ENCODE data around the gene CERS6. TPM values are rescaled to one million over a fixed set of nuclear protein-coding genes. Genes with fewer than 3 reads are reported as not detected.

CERS6 gene
- total RNA-seq, 4 donors from 2014 or later = 46.6 to 67.7 (median 53.6) TPM

- no peak overlapping the region for H3K4me3 ChIP-seq
- intact Hi-C loops (cut with DNase I) = loop anchor here (5.0 to 10.0 kb wide), 3 partner anchors 59 to 106 kb away; partner anchors contain the start of gene CERS6
- H3K4me1 ChIP-seq = peaks cover 87 to 98% (median 97%) of the 10 kb centered on the region in 4 donors
- DNase-seq (ENCODE audit: extremely low spot score) = no peak
- H3K36me3 ChIP-seq = no peaks in the 10 kb centered on the region
- no peaks in the 10 kb centered on the region for H3K27me3 ChIP-seq
- 54% methylated on average over 1 of the region's 1 CpG for WGBS
- H3K27ac ChIP-seq (replicated peaks in 1 of 4) = peak overlapping the region; percentile 72 to 81 (median 75)
- TF ChIP-seq POLR2AphosphoS5 (IDR thresholded peaks at IDR 0.05) = no peak
- TF ChIP-seq, protein P1, sequence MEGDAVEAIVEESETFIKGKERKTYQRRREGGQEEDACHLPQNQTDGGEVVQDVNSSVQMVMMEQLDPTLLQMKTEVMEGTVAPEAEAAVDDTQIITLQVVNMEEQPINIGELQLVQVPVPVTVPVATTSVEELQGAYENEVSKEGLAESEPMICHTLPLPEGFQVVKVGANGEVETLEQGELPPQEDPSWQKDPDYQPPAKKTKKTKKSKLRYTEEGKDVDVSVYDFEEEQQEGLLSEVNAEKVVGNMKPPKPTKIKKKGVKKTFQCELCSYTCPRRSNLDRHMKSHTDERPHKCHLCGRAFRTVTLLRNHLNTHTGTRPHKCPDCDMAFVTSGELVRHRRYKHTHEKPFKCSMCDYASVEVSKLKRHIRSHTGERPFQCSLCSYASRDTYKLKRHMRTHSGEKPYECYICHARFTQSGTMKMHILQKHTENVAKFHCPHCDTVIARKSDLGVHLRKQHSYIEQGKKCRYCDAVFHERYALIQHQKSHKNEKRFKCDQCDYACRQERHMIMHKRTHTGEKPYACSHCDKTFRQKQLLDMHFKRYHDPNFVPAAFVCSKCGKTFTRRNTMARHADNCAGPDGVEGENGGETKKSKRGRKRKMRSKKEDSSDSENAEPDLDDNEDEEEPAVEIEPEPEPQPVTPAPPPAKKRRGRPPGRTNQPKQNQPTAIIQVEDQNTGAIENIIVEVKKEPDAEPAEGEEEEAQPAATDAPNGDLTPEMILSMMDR (IDR thresholded peaks at IDR 0.05) = no peak
- no peak for TF ChIP-seq EP300 (IDR thresholded peaks at IDR 0.05)
- TF ChIP-seq POLR2A (IDR thresholded peaks at IDR 0.05; ENCODE audit: low read depth) = no peak
- no peaks in the 10 kb centered on the region for H3K9me3 ChIP-seq
Measured at GRCh38 chr2:168525716-168526446, 69.8 kb downstream of the CERS6 start.

- Histone ChIP-seq H3K27me3 (no peaks in the 10 kb centered on the region), H3K4me3 (no peak overlapping the region), H3K36me3 (no peaks in the 10 kb centered on the region), H3K4me1 (peaks cover 87 to 98% (median 97%) of the 10 kb centered on the region in 4 donors), H3K9me3 (no peaks in the 10 kb centered on the region), H3K27ac (replicated peaks in 1 of 4) (peak overlapping the region; percentile 72 to 81 (median 75))
- TF ChIP-seq, protein P1 (IDR thresholded peaks at IDR 0.05) = no peak
- TF ChIP-seq EP300 (IDR thresholded peaks at IDR 0.05) (peak; percentile 76), POLR2AphosphoS5 (IDR thresholded peaks at IDR 0.05) (peak; percentile 73 to 82)
- no peak for DNase-seq (ENCODE audit: extremely low spot score)
- intact Hi-C loops (cut with DNase I) = loop anchor here (5.0 to 10.0 kb wide), 3 partner anchors 58 to 106 kb away; partner anchors contain the start of gene CERS6
- 31% methylated on average over 3 of the region's 3 CpGs for WGBS
Measured at GRCh38 chr2:168526641-168527040, 70.6 kb downstream of the CERS6 start.

- Histone ChIP-seq H3K27me3 (no peaks in the 10 kb centered on the region), H3K4me3 (no peak overlapping the region), H3K9me3 (no peaks in the 10 kb centered on the region), H3K4me1 (peaks cover 78 to 94% (median 88%) of the 10 kb centered on the region in 4 donors), H3K36me3 (no peaks in the 10 kb centered on the region), H3K27ac (replicated peaks in 1 of 4) (peak overlapping the region; percentile 29 to 81 (median 74))
- DNase-seq (ENCODE audit: extremely low spot score) = no peak
- intact Hi-C loops (cut with DNase I) = loop anchor here (5.0 to 10.0 kb wide), 3 partner anchors 57 to 104 kb away; partner anchors contain the start of gene CERS6
- no peak for TF ChIP-seq POLR2AphosphoS5 (IDR thresholded peaks at IDR 0.05)
- TF ChIP-seq POLR2A (IDR thresholded peaks at IDR 0.05; ENCODE audit: low read depth) = no peak
- no peak for TF ChIP-seq EP300 (IDR thresholded peaks at IDR 0.05)
- TF ChIP-seq, protein P1 (IDR thresholded peaks at IDR 0.05) = no peak
Measured at GRCh38 chr2:168528016-168528415, 71.9 kb downstream of the CERS6 start.

DNA sequence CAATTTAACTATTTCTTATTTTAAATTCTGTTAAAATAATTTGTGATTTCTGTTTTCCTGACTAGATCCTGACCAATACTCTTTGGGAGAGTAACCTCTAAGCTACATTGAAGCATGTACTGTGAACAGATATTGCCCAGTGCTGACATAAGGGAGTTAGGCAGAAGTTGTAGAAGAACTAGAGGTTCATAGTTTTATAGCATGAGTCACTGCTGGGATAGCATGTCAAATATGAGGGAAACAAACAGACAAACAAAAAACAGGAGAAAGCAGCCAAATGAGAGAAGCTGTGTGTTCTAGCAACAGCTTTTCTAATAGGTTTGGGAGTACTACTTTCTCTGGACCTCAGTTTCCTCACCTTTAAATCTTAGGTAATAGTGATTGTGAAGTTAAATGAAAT lies 72.4 kb downstream of the CERS6 start:
- no peaks in the 10 kb centered on the region for H3K27me3 ChIP-seq
- DNase-seq (ENCODE audit: extremely low spot score) = no peak
- H3K36me3 ChIP-seq = no peaks in the 10 kb centered on the region
- peak overlapping the region; percentile 55 to 81 (median 74) for H3K27ac ChIP-seq (replicated peaks in 1 of 4)
- H3K4me3 ChIP-seq = no peak overlapping the region
- H3K4me1 ChIP-seq = peaks cover 74 to 90% (median 84%) of the 10 kb centered on the region in 4 donors
- intact Hi-C loops (cut with DNase I) = loop anchor here (5.0 to 10.0 kb wide), 3 partner anchors 56 to 104 kb away; partner anchors contain the start of gene CERS6
- TF ChIP-seq, protein P1 (IDR thresholded peaks at IDR 0.05) = no peak
- TF ChIP-seq POLR2A (IDR thresholded peaks at IDR 0.05; ENCODE audit: low read depth) = no peak
- no peak for TF ChIP-seq EP300 (IDR thresholded peaks at IDR 0.05)
- no peak for TF ChIP-seq POLR2AphosphoS5 (IDR thresholded peaks at IDR 0.05)
- H3K9me3 ChIP-seq = no peaks in the 10 kb centered on the region

Measured in esophagus muscularis mucosa (tissue), 4 donors.